Bone marrow (tissue), 2 donors: ENCODE measurements around the gene CD36.

Experiments
- DNase-seq, 2 donors: peaks; one replicate each; lab custom pipeline; 2025; lab: John Stamatoyannopoulos, UW

CD36 gene

DNA sequence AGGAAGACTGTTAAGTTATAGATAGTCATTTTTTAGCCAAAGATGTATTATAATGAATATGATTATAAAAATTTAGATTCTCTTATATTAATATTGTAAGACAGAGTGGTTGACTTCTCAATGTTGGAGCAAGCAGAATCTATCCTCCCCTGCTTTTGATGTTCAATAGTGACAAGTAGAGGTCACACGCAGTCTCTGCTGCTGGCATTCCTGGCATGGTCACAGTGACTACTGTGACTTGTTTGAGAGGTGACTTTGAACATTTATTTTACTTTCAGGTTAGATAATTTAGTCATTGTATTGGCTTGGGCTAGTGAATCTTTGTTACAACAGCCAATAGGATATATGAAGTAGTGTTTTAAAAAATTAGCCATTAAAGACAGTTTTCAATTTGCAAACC is 13.7 kb upstream of the CD36 start:
- no peak for DNase-seq

DNA sequence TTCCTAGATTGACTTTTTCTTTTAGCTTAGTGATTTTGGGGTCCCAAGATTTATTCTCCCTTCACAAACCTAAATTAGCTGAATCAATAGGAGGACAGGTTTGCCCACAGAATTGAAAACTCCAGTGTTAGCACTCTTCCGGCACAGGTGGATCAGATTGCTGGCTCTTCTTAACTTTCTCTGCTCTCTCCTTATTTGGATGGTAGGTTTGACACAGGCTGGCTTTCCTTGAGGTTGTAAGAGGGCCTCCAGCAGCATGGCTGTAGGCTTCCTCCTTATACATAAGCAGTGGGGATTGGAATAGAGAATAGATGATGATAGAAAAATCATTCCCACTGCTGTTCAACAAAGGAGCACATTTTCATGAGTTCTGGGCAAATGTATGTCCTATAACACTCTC is 9.4 kb upstream of the CD36 start:
- no peak for DNase-seq

DNA sequence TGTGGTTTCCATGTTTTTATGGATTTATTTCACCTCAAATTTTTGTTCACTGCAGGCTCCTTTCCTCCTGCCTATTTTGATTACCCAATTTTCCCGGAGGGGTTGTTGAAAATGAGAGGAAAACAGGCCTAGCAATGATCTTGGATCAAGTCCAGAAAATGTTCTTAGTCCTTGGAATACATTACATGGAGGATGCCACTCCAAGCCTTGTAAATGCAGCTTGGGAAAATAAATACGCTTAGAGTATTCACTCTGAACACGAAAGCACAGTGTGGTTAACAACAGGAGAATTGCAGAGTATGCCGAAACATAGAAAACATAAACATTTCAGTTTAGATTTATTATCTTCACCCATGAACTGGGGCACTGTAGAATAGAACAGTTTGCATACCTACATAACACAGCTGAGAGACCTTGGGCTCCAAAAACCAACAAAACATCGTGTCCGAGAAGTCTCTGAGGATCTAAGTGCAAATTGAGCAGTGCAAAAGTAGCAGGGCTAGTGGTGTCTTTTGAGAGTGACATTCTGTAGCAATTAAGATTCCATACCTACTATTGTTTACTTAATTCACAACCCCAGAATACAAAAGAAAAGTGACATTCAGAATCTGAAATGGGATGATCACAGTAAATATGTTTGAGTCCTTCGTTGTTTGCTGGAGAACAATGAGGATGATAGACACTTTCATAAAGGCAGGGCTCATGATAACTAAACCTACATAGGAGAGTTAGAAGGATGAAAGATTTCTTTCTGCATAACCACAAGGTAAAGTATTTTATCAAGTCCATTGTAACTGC is 7.6 kb upstream of the CD36 start:
- no peak for DNase-seq

DNA sequence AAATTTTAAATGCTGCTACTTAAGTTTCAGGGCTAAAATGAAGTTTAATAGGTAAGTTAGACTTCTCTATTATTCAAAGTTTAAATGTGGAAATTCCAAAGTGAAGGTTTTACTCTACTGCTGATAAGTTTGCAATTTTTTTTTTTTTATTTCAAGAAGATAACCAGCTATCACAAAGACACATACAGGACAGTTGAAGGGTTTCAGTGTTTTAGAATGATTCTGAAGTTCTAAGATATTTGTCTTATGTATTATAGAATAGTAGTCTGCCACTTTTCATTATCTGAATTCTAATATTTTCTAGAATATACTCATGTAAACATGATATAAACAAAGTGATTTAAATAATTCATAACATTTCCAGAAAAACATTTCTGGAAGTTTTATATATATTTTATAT is 7.0 kb upstream of the CD36 start:
- no peak for DNase-seq

DNA sequence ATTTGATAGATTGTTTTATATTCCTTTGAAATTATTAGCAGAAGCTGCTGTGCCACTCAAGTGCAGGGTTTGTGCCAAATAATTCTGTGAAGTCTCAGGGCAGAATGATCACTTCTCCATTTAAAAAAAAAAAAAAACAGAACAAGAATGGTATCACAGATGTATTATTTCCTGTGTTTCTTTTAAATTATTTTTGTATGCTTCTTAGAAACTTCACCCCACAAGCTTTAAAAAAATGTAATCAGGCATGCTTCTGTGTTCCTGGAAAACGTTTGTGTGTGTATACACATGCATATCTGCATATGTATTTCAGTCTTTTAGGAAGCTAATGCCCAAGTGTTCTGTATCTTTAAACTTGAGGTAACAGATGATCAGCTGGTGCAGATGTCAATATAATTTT is 6.3 kb upstream of the CD36 start:
- peak in 1 of 2 donors; percentile 67 for DNase-seq

DNA sequence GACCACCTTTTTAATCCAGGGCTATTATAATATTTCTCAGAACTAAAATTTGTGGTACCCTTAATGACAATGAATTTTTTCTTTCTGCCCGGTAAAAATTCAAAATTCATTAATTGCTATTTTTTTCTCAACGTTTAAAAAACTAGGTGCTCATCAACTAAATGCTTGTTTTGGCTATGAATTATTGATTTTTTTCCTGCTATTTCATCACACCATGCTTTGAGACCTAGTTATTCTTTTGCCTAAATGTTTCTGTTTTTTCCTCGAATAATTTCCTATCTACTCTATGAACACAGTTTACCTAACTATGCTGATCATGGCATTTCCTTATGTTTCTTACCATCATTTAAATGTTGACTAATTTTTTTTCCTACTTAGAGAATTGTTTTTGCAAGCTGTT is 5.6 kb upstream of the CD36 start:
- DNase-seq = no peak

DNA sequence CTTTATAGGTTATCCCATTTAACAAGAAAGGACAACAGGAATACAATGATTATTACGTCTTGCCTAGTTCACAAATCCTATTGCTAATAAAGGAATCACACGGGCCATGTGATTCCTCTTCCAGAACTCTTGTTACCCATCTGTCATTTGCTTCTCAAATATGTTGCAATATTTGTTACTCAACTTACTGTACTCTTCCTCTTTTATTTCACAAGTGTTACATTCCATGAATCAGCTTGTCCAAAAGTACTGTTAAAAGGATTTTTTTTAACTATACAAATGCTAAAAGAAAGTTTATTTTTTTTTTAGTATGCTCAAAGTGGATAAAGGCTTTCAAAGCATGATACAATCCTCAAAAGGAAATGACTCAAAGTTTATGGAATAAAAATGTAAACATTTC is 3.9 kb upstream of the CD36 start:
- peak in 1 of 2 donors; percentile 91 for DNase-seq

DNA sequence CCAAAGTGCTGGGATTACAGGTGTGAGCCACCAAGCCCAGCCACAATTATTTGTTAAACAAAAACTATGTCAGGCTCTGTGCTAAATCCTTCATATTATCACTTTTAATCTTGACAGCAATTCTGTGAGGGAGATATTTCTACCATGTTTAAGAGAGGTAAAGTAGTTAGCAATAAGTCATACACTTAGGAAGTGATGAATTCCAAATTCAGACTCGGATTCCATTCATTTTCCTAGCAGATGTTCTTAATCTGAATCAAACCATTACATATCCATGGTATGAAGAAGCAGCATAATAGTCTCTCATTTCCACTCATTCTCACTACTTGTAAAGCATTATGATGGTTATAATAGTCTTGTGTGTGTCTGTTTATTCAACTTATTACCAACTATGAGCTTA is 2.9 kb upstream of the CD36 start:
- DNase-seq = no peak

DNA sequence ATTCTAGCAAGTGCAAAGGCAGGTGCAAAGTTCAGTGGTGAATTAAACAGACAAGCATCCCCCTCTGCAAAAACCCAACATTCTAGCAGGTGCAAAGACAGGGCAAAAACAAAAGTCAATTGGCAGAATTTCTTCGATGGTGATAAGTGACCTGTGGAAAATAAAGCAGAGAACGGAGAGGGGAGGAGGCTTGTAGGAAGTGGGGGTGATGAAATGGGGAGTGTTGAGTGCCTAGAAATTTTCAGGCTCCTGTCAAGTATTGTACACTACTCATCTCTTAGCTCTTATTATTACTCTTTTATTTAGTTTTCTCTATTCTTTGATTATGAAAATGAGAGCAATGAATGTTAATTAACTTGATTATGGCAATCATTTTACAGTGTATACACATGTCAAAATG is 2.4 kb upstream of the CD36 start:
- no peak for DNase-seq

DNA sequence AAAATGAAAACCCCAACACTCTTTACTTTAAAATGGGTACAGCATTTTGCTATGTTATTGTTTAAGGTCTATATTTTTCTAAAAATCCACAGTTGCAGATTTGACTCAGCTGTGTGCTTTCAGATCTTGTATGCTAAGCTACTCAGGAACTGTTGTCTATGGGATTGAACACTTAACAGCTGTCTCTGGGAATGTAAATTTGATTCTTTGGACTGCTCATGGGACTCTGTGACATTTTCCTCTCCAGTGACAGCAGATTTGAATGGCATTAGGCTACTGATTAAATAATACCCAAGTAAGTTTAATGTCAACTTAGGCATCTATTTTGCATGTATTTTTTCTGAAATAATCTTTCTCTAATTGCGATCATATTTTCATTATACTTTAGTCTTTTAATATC is 1.7 kb upstream of the CD36 start:
- DNase-seq = no peak

DNA sequence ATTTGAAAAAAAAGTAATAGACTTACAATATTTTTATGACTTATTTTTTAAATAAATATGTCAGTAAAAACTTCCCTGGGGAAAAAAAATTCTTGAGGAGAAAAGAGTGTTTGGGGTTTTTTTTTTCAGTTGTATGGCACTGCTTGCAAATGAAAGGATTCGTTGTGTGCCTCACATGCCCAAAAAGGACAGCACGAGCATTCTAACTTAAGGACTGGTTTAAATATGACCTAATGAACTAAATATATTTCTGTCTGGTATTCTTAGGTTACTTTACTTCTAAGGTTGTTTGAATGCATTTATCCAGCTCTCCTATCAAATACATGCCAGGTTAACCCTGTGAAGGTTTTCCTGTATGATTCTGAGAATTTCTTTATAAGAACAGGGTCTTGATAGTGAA is 988 bp upstream of the CD36 start:
- DNase-seq = no peak

DNA sequence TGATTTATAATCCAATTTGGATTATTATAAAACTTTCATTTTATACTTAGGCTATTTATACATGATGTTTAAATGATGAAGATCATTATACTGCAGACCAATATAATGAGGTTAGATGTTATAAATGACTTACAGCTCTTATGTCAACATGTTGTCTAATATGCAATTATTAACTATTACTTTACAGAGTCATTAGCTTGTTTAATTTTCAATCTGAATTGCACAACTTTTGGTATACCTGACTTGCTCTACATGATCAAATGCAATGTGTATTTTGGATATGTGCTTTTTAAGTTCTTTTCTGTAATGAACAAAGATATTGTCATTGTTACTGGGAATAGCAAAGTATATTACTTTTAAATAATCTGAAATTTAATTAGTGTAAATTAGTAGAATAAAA is 569 bp downstream of the CD36 start:
- DNase-seq = no peak

DNA sequence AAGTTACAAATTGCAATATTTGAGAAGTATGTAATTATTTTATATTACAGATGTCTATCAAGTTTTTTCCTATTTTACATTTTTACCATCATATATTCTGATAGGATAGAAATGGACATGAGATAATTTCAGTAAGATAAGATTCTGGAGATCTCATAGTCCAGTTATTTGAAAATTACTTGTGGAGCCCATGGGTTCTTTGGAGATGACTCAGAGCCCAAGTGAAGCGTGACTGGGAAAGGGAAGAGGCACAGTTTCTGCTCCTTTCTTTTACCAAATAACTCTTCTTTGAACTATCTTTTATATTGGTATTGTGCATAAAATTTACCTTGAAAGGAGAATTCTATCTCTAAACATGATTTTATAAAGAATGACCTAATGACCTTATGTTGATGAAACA is 2.4 kb downstream of the CD36 start:
- no peak for DNase-seq

DNA sequence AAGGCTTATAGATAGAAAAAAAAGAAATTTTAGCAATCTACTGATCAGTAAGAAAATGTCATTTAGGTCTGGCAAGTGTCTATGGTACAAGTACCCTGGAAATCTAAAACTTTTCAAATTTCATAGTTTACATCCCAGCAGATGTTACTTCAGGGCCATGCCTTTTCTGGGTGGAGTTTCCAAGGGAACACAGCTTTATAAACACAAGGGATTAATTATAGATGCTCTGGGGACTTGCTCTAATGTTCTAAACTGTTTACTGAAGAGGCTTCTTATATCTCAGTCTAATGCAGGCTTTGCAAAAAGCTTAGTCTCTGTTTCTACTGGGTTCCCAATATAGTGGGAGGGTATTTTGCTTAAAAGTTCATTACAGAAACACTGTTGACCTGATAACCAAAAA is 3.1 kb downstream of the CD36 start:
- DNase-seq = no peak

DNA sequence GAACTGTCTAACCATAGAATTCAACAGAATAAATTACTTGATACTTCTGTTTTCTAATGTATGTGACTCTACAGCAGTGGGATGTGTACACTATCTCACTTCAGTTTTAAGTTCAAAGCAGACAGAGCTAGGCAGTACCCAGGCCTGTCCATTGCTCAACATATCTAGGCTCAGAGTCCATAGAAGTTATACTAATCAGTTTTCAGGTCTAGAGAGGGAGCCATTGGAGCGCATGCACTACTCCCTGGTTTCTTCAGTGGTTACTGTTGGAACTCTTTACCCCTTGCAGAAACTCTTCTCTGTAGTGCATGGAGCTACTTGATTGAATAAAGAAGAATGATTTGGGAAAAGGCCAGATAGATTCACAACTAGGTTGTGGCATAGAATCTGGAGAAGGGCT is 4.4 kb downstream of the CD36 start:
- DNase-seq = no peak

DNA sequence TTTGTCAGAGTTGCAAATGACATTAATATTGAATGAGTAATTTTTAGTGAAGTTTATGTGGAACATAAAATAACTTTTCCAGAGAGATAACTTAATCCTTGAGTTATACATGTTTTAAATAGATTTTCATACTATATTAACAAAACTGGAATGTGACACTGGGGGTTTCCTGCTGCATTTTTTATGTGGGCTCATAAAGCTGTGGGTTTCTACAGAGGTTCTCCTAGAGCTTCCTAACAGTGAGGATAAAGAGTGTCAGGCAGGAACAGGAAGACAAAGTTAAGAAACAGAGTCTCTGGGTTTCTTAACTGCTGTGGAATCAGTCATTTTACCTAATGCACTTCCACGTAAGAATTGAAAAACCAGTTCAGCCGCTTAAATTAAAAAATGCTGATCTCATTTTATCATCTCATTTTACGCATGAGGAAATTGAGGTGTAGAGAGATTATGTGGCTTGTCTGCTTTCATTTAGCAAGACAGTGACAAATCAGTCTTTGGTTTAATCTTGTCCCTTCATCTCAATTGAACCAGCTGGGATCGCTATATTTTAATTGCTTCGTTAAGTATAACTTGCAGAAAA is 5.0 kb downstream of the CD36 start:
- DNase-seq = peak in 1 of 2 donors; percentile 60

DNA sequence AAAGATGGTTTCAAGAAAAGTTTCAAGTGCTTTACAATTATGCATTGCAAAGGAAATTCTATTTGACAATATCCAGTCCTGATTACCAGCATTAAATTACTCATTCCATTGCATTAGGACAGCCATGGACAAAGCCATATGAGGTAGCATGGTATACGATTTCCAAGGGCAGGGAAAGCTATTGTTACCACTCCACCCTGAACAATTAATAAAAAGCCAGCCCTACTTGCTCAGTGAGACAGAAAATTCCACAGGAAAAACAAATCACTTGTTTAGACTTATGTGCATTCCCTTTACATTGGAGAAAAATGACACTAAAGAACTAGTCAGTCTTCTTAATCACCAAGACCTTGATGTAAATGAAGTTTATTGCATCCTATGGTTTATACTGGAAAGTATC is 5.6 kb downstream of the CD36 start:
- DNase-seq = no peak

DNA sequence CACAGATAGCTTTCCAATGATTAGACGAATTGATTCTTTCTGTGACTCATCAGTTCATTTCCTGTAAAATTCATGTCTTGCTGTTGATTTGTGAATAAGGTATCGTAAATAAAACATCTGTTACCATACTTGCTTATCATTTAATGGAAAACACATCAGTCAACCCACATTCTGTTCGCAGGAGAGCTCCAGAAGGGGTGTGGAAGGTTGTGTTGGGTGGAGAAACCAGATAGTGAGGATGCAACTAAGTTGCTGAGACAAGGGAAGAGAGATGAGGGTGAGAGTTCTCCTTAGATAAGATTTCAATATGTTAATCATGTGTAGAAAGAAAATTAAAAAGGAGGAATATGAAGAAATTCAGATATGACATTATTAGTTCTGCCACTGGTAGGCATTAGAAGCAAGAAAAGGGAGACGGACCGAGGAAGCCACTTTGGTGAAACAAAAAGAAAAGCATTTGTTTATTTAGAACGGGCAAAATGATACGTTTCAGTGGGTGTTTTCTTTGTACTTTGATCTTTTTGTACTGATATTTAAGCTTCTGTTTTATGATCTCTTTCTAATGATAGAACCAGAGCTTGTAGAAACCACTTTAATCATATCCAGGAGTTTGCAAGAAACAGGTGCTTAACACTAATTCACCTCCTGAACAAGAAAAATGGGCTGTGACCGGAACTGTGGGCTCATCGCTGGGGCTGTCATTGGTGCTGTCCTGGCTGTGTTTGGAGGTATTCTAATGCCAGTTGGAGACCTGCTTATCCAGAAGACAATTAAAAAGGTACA is 7.8 kb downstream of the CD36 start:
- DNase-seq = no peak

DNA sequence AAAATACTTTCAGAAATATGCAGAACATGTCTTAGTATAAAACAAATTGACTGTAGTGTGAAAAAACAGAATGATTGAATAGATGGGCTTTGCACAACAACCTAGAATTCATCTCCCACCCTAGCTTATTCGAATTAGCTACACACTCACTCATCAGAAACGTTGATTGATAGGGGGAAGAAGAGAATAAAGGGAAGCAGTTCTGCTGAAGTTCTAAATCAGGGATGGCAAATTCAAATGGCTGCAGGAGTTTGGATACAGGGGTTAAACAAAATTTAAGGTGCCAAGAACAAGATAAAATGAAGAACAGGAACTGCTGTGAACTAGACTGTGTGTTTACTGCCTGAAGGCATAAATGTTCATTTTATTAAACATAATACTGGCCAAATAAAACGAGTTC is 9.0 kb downstream of the CD36 start:
- DNase-seq = no peak

DNA sequence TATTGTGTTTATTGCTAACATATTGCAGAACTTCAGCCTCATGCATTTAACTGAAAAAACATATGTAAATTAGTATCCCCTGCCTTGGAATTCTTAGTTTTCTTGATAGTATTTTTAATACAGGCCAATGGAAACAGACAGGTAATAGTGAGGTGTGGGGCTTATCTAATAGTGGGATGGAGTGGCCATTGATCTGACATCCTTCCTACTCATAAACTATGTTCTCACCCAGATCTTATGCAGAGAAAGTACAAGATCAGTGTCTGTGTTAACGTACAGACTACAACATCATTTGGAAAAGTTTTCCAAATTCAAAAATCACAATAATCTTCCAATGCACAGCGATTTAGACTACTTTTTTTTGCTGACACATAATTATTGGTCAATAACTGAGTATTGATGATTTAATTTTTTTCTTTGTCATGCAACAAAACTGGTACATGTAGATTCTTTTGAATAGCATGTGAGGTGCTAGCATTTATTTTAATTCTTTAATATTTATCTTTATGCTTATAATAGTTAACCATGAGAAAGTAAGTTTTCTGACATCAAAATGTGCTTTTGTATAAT is 9.7 kb downstream of the CD36 start:
- DNase-seq = no peak

DNA sequence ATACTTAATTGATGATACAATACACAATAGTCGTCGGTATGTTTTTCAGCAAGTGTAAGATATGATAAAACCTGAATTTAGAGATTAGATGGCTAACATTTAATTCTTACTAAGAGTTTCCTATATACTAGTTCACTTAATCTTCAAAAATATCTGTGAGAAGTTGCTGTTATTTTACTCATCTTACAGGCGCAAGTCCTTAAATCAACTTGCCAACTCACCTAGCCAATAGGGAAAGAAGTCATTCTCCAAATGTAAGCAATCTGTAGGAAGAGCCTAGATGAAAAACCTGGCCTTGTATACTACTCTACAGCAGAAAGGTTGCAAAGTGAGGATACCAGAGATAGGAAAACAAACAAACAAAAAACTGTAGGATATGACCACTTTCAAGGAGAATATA is 10.6 kb downstream of the CD36 start:
- no peak for DNase-seq

DNA sequence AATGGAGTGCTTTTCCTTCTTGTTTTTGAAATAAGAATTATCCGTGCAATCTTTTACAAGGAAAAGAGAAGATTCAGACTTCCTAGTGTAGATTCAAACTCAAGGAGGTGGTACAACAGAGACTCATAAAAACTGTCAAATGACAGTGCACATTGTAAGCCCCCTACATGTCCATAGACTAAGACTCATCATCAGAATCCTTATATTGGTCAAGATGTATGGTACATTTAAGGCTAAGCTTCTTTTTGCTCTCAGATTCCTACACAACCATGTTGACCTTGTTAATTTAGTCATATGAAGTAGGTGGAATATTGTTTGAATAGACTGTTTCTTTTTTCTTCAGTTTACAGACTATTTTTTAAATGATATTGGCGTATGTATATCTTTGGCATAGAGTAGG is 11.6 kb downstream of the CD36 start:
- DNase-seq = no peak

DNA sequence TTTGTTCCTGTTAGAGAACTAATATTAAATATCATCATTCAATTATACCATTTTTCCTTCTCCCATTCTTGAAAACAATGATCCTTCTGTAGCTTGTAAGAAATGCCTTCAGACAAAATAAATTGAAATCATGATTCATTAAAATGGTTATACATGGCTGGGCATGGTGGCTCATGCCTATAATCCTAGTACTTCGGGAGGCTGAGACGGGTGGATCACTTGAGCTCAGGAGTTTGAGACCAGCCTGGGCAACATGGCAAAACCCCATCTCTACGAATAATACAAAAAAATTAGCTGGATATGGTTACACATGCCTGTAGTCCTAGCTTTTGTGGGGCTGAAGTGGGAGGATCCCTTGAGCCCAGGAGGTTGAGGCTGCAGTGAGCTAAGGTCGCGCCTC is 13.0 kb downstream of the CD36 start:
- no peak for DNase-seq
